ENCODE results near the gene NINJ1.

The NINJ1 gene, protein sequence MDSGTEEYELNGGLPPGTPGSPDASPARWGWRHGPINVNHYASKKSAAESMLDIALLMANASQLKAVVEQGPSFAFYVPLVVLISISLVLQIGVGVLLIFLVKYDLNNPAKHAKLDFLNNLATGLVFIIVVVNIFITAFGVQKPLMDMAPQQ

DNA sequence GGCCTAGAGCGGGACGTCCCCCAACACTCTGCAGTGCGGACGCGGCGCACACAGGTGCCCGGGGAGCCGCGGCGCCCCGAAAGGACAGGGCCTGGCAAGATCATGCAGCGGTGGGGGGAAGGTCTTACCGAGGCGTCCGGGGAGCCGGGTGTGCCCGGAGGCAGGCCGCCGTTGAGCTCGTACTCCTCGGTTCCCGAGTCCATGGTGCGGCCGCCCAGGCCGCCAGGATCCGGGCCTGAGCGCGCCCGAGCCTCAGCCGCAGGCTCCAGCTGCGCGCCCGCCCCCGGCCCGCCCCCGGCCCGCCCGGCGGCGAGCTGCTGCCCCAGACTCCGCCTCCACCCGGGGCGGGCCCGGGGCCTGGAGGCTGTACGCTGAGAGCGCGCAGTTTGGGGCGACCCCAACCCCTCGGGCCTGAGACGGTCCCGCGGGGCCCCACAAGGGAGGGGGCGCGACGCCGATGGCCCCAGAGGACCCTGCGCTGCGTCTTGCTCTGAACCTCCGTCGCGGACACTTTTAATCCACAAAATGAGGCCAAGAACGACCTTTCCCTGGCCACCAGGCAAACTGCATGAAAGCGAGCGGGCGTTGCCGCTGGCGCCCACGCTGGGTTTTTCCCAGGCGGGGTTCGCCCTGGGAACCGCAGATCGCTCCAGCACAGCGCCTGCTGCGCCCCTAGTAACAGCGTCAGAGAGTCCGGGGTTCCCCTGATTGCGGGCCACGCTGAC is at the start of gene NINJ1:
Gene NINJ1 (minus strand): TSS at position 237 of the 725 bp plus-strand sequence. CDS start 34 bp downstream, at position 203.
- DNase-seq = peak; percentile 50 to 56

- no peak for DNase-seq
Measured at GRCh38 chr9:93183131-93183662, 49.1 kb upstream of the NINJ1 start.

GRCh38 chr9:93182572-93182971 is 48.5 kb upstream of the NINJ1 start:
- no peak for DNase-seq

DNA sequence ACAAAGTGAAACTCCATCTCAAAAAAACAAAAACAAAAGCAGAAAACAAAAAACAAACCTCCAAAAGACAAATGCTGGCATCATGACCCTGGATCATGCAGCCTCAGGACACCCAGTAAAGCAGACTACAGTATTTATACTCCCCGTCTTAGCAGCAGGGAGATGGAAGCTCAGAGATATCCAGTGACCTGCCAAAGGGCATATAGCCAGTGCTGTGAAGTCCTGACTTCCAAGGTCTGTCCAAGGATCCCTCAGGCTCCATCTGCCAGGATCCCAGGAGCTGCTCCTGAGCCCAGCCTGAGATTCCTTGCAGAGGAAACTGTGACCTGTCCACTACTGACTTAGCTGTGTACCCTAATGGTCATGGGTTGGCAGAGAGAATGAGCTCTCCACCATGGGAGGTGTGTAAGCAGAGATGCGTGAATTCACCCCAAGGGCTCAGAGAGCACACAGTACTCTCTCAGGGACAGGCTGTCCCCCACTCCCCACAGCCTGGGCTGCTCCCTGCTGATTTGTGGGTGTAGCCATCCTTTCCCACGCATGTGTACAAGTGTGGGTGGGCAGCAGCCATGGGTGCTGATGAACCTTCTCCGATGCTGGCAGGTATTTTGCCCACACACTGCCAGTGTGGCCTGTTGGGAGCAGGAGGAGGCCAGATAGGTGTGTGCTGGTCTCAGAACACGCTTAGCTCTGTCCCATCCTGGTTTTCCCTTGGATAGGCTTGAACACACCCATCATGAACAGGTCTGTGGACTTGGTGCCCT is 47.8 kb upstream of the NINJ1 start:
- DNase-seq = no peak

DNA sequence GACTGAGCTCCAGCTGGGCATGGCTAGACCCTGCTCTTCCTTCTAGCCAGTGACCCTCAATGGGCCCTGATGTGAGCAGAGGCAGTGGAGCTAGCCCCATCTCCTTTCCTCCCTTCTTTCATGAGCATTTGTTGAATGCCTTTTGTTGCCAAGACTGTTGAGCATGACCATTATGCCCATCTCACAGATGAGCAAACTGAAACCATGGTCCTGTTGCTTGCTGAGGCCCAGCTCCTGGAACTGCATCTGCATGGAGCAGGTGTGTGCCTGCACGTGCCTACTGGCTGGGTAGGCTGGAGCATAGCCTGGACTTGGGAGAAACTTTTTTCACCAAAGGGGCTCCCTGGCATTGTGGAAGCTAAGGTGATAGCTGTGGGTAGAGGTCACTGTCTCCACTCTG is 46.9 kb upstream of the NINJ1 start:
- DNase-seq = no peak

DNA sequence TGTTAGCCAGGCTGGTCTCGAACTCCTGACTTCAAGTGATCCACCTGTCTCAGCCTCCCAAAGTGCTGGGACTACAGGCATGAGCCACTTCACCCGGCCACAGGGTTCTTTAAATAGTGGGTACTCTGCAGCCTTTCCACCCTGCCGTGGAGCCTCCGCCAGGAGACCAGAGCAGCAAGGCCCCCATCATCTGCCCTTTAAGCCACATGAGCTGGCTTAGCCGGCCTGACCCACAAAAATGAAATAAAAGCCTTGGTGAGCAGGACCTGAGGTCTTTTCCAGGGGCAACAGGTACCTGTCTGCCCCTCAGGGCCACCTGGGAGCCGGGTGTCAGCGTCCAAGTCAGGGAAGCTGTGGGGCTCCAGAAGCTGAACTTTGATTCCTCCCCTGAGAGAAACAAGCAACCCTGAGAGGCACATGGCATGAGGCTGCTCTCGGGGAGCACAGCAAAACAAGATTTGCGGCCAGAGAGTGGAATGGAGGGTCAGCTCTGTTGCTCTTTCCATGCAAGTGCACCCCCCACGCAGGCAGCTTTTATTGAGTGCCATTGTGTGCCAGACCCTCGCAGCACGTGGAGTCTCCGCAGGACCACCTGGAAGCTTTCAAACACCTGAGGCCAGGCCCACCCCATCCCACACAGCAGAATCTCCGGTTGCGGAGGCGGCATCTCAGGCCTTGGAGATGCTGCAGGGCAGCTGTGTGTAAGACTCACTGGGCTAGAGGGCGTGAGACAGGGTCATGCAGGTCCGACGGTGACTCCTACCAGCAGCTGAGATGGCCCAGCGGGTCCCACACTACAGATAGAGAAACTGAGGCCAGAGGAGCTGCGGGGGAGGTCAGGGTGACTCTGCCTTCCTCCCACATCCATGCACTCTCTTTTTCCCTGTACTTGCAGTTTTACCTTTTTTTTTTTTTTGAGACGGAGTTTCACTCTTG is 45.1 kb upstream of the NINJ1 start:
- no peak for DNase-seq

DNA sequence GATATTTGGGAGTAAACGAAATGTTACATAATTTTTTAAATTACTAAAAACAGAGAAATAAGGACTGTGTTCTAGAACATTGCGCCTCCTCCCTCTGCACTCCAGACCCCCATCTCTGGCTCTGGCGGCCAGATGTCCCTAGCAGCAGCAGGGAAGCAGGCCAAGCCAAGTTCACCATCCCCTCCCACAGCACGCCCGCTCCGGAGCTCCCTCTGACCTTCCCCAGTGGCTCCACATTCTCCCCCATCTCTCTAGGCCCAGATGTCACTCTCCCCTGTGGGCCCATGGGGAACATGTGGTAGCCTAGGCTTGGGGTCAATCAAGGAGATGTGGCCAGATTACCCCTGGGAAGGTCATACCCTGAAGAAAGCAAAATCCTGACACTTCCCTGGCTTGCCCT is 43.6 kb upstream of the NINJ1 start:
- no peak for DNase-seq

- DNase-seq = no peak
Measured at GRCh38 chr9:93174976-93175375, 40.9 kb upstream of the NINJ1 start.

GRCh38 chr9:93173365-93174051 is 39.5 kb upstream of the NINJ1 start:
- DNase-seq = no peak

GRCh38 chr9:93172666-93173364 is 38.8 kb upstream of the NINJ1 start:
- no peak for DNase-seq

- no peak for DNase-seq
Measured at GRCh38 chr9:93171261-93171990, 37.4 kb upstream of the NINJ1 start.

DNA sequence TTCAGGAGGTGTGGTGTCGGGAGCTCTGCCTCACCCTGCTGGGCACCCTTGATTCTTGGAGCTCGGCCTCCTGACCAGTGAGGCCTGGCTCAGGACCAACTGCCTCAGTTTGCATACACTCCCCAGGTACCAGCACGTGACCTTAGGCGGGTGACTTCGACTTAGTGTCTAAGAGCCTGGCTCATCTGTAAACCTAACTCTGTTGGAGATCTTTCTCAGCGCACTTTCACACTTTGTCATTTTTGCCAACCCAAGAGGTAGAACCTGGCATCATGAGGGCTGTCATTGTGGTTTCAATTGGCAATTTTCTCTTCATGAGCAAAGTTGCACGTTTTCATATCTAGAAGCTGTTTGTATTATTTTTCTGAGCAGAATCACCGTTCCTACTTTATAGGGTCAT is 36.5 kb upstream of the NINJ1 start:
- no peak for DNase-seq

- no peak for DNase-seq
Measured at GRCh38 chr9:93169444-93169843, 35.4 kb upstream of the NINJ1 start.

GRCh38 chr9:93168581-93168980 is 34.5 kb upstream of the NINJ1 start:
- DNase-seq = no peak

- no peak for DNase-seq
Measured at GRCh38 chr9:93167838-93168237, 33.8 kb upstream of the NINJ1 start.

DNA sequence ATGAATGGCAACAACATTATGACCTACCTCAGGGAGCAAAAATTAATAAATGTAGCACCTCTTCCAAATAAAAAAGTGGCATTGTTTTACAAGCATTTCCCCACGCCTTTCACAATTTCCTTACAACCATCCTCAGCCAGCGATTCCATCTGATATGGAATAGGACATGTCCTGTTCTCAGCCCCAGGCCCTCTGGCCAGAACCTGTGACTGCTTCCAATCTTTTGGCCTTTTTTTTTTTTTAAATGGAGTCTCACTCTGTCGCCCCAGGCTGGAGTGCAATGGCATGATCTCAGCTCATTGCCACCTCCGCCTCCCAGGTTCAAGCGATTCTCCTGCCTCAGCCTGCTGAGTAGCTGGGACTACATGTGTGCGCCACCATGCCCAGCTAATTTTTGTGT is 33.1 kb upstream of the NINJ1 start:
- no peak for DNase-seq

DNA sequence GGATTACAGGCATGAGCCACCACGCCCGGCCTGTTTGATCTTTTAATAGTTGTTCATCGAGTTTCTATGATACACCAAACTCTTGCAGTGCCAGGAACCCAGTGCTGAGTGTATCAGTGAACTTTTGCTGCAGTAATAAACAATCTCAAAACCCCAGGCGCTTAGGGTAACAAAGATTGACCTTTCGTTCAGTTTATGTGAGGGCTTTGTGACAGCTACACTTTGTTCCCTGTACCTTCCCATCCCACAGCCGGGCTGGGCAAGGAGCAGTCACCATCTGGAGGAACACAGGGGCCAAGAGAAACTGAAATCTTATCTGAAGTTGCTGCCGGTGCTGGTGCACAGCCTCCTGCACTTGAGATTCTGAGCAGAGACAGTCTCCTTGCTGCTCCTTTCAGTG is 32.6 kb upstream of the NINJ1 start:
- DNase-seq = no peak

- DNase-seq = no peak
Measured at GRCh38 chr9:93164085-93164484, 30.0 kb upstream of the NINJ1 start.

- no peak for DNase-seq
Measured at GRCh38 chr9:93161786-93162562, 27.9 kb upstream of the NINJ1 start.

Data from NCI-H2081 (cell line).